ENCODE data around the gene TLR9.
"Not testable (repeated sequence)": the region's sequence is repeated elsewhere in the genome, so short reads cannot be mapped to it uniquely, and the experiment has no call there.

TLR9 gene

GRCh38 chr3:52195291-52195597 lies 30.2 kb downstream of the TLR9 start:
- DNase-seq (ENCODE audit: low read depth), result no peak

- no peak for DNase-seq (ENCODE audit: low read depth)
These were observed 30.8 kb downstream of the TLR9 start for GRCh38 chr3:52194485-52195290.

DNA sequence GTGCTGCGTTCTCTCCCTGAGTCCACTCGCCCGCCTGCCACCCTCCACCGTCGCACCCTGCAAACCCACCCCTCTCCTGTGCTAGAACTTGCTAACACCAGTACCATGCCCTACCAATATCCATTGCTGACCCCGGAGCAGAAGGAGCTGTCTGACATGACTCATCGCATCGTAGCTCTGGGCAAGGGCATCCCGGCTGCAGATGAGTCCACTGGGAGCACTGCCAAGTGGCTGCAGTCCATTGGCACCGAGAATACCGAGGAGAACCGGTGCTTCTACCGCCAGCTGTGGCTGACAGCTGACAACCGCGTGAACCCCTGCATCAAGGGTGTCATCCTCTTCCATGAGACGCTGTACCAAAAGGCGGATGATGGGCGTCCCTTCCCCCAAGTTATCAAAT lies 32.4 kb downstream of the TLR9 start:
- DNase-seq (ENCODE audit: low read depth), result no peak

DNA sequence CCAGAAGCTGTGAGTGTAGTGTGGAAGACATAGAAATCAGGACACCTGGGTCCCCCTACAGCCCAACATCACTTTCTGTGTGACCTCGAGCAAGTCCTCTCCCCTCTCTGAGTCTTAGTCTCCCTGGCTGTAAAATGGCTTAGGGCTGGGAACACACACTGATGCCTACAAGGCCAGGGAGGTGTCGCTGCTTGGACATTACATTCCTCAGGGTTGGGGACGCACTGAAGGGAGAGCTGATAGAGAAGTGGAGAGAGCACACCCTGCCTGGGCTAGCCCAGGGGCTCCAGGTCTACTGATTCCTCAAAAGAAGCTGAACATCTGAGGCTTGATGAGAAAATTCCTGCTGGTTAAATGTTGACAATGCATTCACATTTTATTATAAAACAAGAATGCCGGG lies 33.8 kb downstream of the TLR9 start:
- DNase-seq (ENCODE audit: low read depth), result no peak

DNA sequence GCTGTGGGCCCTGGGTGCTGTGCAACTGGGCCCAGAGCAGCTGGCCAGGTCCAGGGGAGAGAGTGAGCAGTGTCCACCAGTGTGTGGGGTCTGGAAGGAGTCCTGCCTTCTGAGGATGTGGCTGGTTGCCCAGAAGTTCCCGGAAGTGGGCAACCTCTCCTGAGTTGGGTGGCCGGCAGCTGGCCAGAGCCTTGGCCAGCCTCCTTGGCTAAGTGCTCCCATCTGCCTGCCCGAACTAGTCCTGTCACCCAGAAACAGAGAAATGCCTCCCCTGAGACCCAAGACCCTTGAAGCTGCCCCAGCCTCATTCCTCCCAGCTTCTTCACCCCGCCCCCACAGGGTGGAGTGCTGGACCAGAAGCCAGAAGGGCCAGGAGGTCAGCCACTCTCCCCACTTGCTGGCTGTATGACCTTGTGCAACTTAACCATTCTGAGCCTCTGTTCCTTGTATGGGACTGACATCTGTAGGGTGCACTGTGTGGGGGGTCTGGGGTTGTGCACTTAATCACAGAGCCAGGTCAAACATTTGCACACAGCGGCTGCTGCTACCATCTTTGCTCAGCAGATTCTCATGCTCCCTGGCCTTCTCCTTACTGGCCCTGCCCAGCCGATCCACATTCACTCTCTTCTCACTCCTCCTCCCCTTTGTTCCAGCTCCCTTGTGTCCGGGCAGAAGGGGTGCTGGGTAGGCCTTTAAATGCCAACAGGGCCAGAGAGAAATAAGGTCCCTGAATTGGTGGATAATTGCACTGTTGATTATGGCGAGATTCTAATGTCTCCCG lies 35.0 kb downstream of the TLR9 start:
- no peak for DNase-seq (ENCODE audit: low read depth)

- no peak for DNase-seq (ENCODE audit: low read depth)
These were observed 36.9 kb downstream of the TLR9 start for GRCh38 chr3:52188556-52188955.

DNA sequence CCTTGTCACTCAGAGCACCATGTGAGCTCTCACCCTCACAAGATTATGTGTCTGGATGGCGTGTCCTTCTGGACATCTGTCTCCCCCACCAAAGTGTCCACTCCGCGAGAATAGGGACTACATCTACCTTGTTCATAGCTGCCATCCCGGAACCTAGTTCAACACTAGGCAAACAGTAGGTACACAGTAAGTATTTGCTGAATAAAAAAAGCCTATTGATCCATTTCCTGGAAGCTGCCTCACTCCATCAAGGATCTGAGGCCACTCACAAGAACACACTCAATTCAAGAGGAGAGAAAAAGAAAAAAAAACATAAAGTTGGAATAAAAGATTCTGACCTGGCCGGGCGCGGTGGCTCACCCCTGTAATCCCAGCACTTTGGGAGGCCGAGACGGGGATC lies 38.7 kb downstream of the TLR9 start:
- no peak for DNase-seq (ENCODE audit: low read depth)

DNA sequence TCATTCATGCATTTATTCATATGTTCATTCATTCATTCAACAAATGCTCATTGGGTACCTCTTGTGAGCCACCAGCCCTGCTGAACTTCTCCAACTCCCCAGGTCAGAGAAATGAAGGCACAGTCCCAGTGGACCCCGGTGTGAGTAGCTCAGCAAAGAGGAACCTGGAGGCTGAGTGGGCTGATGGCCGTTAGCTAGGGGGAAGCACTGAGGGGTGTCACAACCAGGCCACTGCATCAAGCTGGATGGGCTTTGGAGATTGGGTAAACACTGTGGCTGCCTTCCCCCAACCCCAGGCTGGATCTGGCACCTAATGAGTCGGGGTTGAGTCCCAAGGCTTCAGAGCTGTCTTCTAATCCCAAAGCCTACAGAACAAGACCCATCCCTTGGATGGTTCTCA lies 39.6 kb downstream of the TLR9 start:
- no peak for DNase-seq (ENCODE audit: low read depth)

- DNase-seq (ENCODE audit: low read depth), result no peak
These were observed 40.1 kb downstream of the TLR9 start for GRCh38 chr3:52185311-52185710.

DNA sequence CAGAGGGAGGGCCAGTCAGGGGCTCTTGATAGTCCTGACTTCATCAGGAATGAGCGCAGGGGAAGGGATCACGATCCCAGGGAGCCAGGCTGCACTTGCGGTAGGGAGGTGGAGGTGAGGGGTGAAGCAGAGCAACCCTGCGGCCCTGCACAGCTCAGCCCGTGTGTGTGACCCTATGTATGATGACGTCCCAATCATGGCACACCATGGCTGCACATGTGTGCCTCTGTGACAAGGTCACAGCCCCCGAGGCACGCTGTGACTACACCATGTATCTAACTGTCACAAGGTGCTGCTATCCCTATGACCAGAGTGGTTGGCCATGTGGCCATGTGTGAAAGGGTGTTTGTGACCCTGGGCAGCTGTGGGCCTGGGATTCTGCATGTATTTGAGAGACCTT lies 40.8 kb downstream of the TLR9 start:
- DNase-seq (ENCODE audit: low read depth), result no peak

DNA sequence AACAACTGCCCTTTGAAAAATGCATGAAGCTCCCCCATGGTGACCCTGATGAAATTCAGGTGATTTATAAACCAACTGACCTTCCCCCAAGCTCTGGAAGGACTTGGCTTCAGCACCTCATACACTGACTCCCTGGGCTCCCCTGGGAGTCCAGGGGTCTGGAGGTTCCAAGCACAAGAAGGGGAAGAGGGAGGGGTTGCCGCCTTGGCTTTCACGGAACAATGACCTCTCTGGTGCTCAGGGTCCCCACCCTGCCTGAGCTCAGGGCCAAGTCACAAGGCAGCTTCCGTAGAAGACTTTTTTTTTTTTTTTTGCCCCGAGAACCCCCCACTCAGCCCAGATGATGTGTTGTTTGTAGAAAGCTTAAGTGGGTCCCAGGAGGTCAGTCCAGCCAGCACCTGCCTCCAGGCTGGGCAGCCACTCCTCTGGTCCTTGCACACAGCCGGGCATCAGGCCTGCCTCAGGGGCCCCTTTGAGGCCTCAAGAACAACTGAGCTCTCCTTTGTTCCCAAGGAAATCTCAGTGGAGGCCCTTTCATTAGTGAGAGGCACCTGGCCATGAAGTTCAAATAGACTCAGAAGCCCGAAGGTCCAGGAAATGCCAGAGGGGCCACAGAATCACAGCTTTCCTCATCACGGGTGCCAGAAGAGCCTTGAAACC lies 41.5 kb downstream of the TLR9 start:
- DNase-seq (ENCODE audit: low read depth), result no peak

DNA sequence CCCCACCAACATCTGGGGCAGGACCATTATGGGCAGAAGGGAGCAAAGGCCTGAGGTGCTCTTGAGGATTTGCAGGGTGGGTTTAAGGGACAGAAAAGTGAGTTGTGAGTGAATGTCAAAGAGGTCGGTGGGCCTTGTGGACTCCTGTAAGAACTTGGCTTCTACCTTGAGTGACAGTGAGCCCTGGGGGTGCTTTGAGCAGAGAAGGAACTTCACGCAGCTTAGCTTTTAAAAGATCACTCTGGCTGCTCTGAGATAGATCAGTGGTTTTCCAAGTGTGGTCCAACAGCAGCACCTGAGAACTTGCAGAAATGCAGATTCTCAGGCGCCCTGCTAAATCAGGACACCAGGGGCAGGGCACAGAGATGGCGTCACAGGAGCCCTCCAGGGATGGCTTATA lies 42.8 kb downstream of the TLR9 start:
- DNase-seq (ENCODE audit: low read depth), result no peak

GRCh38 chr3:52182196-52182595 lies 43.2 kb downstream of the TLR9 start:
- no peak for DNase-seq (ENCODE audit: low read depth)

DNA sequence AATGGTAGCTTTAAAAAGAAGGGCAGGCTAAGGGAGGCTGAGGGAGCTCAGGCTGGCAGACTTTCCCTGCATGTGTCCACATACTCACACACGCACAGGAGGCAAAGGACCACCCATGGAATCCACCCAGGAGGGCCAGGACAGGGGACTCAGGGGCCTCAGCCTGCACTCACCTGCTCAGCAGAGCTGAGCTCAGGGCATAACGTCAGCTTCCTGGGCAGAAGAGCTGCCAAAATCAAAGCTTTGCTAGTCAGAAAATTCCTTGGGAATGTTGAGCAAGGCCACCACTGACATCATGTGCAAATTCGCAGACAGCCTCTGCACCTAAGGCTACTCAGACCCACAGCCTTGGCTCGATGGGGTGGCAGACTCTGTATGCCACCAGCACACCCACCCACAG lies 43.9 kb downstream of the TLR9 start:
- no peak for DNase-seq (ENCODE audit: low read depth)

DNA sequence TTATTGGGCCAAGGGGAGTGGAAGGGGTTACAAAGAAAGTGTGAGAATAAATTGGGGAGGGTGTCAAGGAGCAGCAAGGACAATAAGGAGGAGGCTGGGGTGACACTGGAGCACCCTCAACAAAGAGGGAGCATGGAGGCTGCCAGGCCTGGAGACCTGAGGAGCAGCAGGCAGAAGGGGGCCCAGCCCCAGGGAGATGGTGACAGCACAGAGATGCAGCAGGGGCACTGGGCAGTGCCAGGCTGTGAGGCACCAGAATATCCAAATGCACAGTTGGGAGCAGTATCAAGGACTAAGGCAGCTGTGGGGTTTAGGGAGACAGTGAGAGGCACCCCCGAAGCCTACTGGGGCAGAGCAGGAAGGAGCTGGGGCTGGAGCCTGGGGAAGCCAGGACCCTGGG lies 46.9 kb downstream of the TLR9 start:
- no peak for DNase-seq (ENCODE audit: low read depth)

DNA sequence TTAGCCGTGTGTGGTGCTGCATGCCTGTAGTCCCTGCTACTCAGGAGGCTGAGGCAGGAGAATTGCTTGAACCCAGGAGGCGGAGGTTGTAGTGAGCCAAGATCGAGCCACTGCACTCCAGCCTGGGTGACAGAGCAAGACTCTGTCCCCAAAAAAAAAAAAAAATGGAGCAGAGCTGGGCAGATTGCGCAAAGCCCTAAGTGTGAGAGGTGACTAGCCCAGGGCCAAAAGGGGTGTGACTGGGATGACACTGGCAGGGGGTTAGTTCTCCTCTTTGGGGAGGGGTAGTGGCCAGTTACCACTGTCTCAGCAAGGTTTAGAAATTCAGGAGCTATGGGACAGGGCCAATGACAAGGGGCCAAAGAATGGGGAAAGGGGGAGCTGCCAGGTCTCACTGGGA lies 47.3 kb downstream of the TLR9 start:
- not testable (repeated sequence) for DNase-seq (ENCODE audit: low read depth)

DNA sequence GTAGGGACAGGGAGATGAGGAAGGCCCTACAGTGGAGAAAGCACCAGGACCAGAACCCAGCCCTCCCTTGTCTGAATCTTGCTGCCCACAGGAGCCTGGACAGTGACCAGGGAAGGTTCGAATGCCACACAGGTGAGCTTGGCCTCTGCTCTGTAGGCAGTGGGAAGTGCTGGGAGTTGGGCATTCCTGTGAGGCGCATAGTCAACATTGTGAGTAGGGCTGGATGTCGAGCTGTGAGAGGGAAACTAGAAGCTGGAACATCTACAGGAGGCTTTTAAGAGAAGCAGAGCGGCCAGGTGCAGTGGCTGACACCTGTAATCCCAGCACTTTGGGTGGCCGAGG lies 47.8 kb downstream of the TLR9 start:
- no peak for DNase-seq (ENCODE audit: low read depth)

- no peak for DNase-seq (ENCODE audit: low read depth)
These were observed 48.3 kb downstream of the TLR9 start for GRCh38 chr3:52176951-52177700.

- DNase-seq (ENCODE audit: low read depth), result no peak
These were observed 49.2 kb downstream of the TLR9 start for GRCh38 chr3:52176180-52176752.

- no peak for DNase-seq (ENCODE audit: low read depth)
These were observed 49.8 kb downstream of the TLR9 start for GRCh38 chr3:52175416-52176179.

- DNase-seq (ENCODE audit: low read depth), result no peak
These were observed 50.5 kb downstream of the TLR9 start for GRCh38 chr3:52174896-52175295.

GRCh38 chr3:52173101-52173500 lies 52.3 kb downstream of the TLR9 start:
- DNase-seq (ENCODE audit: low read depth), result no peak
